HEK293T (cell line): ENCODE results near the gene USHBP1.

Experiments
- CTCF ChIA-PET: fragments of 350-600 bp; formaldehyde crosslinking; extraction: SDS; loops from one replicate; lab custom pipeline; 2021; ENCODE audit warnings: antibody characterized with exemption, inconsistent platforms; lab: Yijun Ruan, JAX
- POLR2A ChIA-PET: fragments of 350-600 bp; formaldehyde crosslinking; extraction: SDS; loops from one replicate; lab custom pipeline; 2020; ENCODE audit warnings: antibody characterized with exemption, inconsistent platforms; lab: Yijun Ruan, JAX
- DNase-seq: peaks from one replicate; pipeline ENCODE4 v3.0.0; 2012; ENCODE audit warnings: mixed read lengths; ENCODE audit errors: extremely low spot score
- ARNT ChIP-seq: fragments of 450-650 bp; IDR thresholded peaks from 2 replicates; pipeline ENCODE4 v1.6.1; 2017; ENCODE audit warnings: mild to moderate bottlenecking
- BHLHE40 ChIP-seq: fragments of 450-650 bp; IDR thresholded peaks from 2 replicates; pipeline ENCODE4 v1.6.1; 2016; ENCODE audit warnings: mild to moderate bottlenecking, moderate library complexity, borderline replicate concordance
- CTBP1 ChIP-seq: fragments of 450-650 bp; IDR thresholded peaks from 2 replicates; pipeline ENCODE4 v1.6.1; 2016; ENCODE audit warnings: borderline replicate concordance
- ELF4 ChIP-seq: fragments of 450-650 bp; IDR thresholded peaks from 2 replicates; pipeline ENCODE4 v1.6.1; 2017; ENCODE audit warnings: antibody characterized with exemption
- FOXA1 ChIP-seq: fragments of 450-650 bp; IDR thresholded peaks from 2 replicates; pipeline ENCODE4 v1.6.1; 2016; ENCODE audit warnings: mild to moderate bottlenecking
- FOXK2 ChIP-seq: fragments of 450-650 bp; IDR thresholded peaks from 2 replicates; pipeline ENCODE4 v1.6.1; 2016; ENCODE audit warnings: mild to moderate bottlenecking
- FOXM1 ChIP-seq: fragments of 450-650 bp; IDR thresholded peaks from 2 replicates; pipeline ENCODE4 v1.6.1; 2017; ENCODE audit warnings: mild to moderate bottlenecking, borderline replicate concordance
- HDGF ChIP-seq: fragments of 450-650 bp; IDR thresholded peaks from 2 replicates; pipeline ENCODE4 v1.6.1; 2017; ENCODE audit warnings: antibody characterized with exemption, borderline replicate concordance
- L3MBTL2 ChIP-seq: fragments of 450-650 bp; conservative IDR thresholded peaks from 2 replicates; pipeline ENCODE4 v1.6.1; 2016; ENCODE audit warnings: mild to moderate bottlenecking
- LEF1 ChIP-seq: fragments of 450-650 bp; IDR thresholded peaks from 2 replicates; pipeline ENCODE4 v1.6.1; 2017; ENCODE audit warnings: mild to moderate bottlenecking, borderline replicate concordance
- SP1 ChIP-seq: fragments of 450-650 bp; IDR thresholded peaks from 2 replicates; pipeline ENCODE4 v1.6.1; 2017
- SUZ12 ChIP-seq: fragments of 450-650 bp; IDR thresholded peaks from 2 replicates; pipeline ENCODE4 v1.6.1; 2016; ENCODE audit warnings: mild to moderate bottlenecking
- TARDBP ChIP-seq: fragments of 450-650 bp; IDR thresholded peaks from 2 replicates; pipeline ENCODE4 v1.6.1; 2016
- ZNF384 ChIP-seq: fragments of 450-650 bp; IDR thresholded peaks from 2 replicates; pipeline ENCODE4 v1.6.1; 2016
- TF ChIP-seq, protein P1 (sequence below): fragments of 450-650 bp; IDR thresholded peaks from 2 replicates; pipeline ENCODE4 v1.6.1; 2016

Gene USHBP1

GRCh38 chr19:17309965-17310461, 45.5 kb upstream of the USHBP1 start:
- DNase-seq = no peak
- CTCF ChIA-PET = no interaction called here
- no peak for TF ChIP-seq LEF1
- no peak for TF ChIP-seq ARNT
- no peak for TF ChIP-seq CTBP1
- TF ChIP-seq FOXA1 = no peak
- no peak for TF ChIP-seq L3MBTL2
- no peak for TF ChIP-seq TARDBP
- TF ChIP-seq ELF4 = no peak
- TF ChIP-seq FOXM1 = no peak
- no peak for TF ChIP-seq SUZ12
- TF ChIP-seq BHLHE40 = no peak
- TF ChIP-seq HDGF = no peak
- POLR2A ChIA-PET = interaction anchor here (0.9 to 6.2 kb wide), 6 partner anchors 8 to 43 kb away, joined by 3 to 107 read pairs (median 6); partner anchors contain the start of genes ANO8, BABAM1 and GTPBP3

DNA sequence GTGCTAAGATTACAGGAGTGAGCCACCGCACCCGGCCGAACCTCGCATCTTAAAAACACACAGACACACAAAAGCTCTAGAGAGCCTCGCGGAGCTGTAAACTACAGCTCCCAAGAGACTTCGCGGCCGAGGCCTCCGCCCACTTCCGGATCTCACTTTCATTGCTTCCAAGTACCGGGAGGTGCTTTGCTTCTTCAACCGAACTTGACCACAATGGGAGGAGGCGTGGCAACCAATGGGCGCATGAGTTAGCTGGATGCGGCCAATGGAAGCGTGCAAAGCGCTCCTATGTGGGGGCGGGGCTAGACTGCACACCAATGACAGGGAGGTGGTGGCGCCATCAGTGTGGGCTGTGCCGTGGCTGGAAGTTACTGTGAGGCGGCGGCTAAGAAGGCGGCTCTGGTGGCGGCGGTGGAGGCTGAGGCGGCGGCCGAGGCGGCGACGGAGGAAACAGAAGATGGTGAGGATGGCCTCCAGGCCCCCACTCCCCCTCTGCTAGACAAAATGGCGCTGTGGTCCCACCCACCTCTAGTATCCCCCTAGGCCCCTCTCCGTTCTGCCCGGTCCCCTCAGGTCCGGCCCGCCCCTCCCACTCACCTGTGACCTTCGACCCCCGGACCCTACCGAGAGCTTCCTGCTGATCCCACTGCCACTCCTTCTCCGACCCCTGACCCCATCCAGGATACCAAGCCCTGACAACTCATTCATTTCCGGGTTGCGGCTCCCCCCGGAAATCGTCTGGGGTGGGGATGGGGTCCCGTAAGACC, 44.8 kb upstream of the USHBP1 start, which contains the start of gene DDA1:
DDA1 (plus strand) TSS at position 366 of the 767 bp plus-strand sequence; CDS start at position 458, 92 bp downstream.
- POLR2A ChIA-PET = interaction anchor here (0.7 to 6.2 kb wide), 17 partner anchors 8 to 110 kb away, joined by 3 to 107 read pairs (median 4); partner anchors contain the start of genes ANO8, BABAM1, GTPBP3 and MVB12A
- CTCF ChIA-PET = no interaction called here

DNA sequence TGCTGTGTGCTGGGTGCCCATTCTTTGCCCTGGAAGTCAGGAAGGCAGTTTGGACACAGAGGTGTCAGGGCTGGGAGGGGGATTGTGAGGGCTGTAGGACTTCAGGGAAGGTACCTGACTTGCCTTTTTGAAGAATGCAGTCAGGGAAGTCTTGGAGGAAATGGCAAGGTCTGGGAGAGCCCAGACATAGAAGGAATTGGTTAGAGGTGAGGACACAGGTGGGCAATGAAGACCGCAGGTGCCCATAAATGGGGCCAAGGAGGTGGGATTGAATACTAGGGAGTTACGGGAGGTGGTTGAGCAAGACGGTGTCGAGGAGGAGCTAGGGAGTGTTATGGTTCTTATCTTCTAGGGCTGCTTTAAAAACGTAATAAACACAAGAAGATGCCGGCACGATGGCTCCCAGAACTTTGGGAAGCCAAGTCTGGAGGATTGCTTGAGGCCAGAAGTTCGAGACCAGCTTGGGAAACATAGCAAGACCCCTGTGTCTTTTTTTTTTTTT, 43.4 kb upstream of the USHBP1 start:
- ChIA-PET CTCF (interaction anchor here (0.8 kb wide), 1 partner anchor 28 kb away, joined by 3 read pairs; no protein-coding TSS in a partner anchor), POLR2A (interaction anchor here (1.0 to 6.2 kb wide), 3 partner anchors 15 to 92 kb away, joined by 3 to 107 read pairs (median 14); partner anchors contain the start of genes ANO8, GTPBP3 and USE1)
- TF ChIP-seq ARNT (no peak), HDGF (no peak), LEF1 (no peak), CTBP1 (no peak), L3MBTL2 (no peak), TARDBP (no peak)
- no peak for DNase-seq

More for the DNA sequence above, 44.8 kb upstream of the USHBP1 start, which contains the start of gene DDA1:
- DNase-seq = peak; percentile 93
- peak; percentile 70 for TF ChIP-seq ELF4
- no peak for TF ChIP-seq FOXM1
- no peak for TF ChIP-seq FOXA1

- TF ChIP-seq L3MBTL2 = 0 out of 2 replicates have a peak, but pooled peaks have one; percentile 2
- no peak for TF ChIP-seq SUZ12
- CTCF ChIA-PET = interaction anchor here (0.6 to 0.9 kb wide), 2 partner anchors 13 to 104 kb away, joined by 3 to 10 read pairs; no protein-coding TSS in a partner anchor
- POLR2A ChIA-PET = interaction anchor here (0.7 to 6.2 kb wide), 4 partner anchors 11 to 101 kb away, joined by 3 to 107 read pairs (median 3); partner anchors contain the start of genes ANO8, GTPBP3 and USE1
- DNase-seq = no peak
Observed at GRCh38 chr19:17306285-17306714, 41.8 kb upstream of the USHBP1 start.

DNA sequence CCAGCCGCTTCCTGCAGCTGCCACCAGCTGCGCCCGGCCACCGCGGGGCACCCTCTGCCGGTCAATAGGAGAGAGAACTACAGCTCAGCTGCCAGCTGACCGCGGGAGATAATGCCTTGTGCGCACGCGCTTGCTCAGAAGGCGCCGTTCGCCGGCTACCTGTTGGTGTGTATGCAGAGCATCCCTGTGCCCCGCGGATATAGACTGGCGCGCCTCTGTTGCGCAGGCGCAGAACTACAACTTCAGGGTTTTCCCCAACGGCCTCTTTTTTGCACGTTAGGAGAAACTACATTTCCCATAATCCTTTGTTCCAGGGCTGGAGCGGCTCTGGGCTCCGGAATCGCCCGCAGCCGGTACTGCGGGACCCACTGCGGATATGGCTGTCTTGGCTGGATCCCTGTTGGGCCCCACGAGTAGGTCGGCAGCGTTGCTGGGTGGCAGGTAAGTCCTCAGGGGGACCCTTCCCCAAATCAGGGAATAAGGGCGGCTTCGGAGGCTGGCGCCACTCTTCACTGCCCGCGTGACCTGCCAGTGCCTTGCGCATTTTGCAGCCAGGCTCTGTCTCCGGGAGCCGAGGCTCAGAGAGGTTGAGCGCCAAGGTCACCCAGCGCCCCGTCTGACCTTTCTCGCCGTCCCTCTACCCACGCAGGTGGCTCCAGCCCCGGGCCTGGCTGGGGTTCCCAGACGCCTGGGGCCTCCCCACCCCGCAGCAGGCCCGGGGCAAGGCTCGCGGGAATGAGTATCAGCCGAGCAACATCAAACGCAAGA, 41.2 kb upstream of the USHBP1 start, which contains the start of gene MRPL34:
MRPL34 (plus strand) TSS at position 356 of the 768 bp plus-strand sequence; CDS start at position 377, 21 bp downstream.
- DNase-seq = peak; percentile 79

DNA sequence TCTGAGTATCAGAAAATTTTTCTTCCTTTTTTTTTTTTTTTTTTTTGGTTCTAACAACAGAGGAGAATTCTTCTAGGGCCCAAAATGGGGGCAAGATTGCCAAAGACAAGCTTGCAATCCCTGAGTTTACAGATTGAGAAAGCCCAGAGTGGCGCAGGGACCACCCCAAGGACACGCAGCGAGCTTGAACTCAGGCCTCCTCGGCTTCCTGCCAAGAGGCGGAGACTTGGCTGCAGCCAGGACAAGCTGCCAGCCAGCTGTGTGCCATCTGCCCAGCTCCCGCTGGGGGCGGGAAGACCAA, 40.6 kb upstream of the USHBP1 start:
- ChIA-PET CTCF (interaction anchor here (0.6 to 1.8 kb wide), 6 partner anchors 12 to 227 kb away, joined by 3 to 11 read pairs (median 4); partner anchors contain the start of gene BABAM1), POLR2A (interaction anchor here (0.6 to 6.2 kb wide), 9 partner anchors 11 to 231 kb away, joined by 3 to 107 read pairs (median 3); partner anchors contain the start of genes ANO8, BABAM1, GTPBP3 and MVB12A)
- TF ChIP-seq, protein P1, sequence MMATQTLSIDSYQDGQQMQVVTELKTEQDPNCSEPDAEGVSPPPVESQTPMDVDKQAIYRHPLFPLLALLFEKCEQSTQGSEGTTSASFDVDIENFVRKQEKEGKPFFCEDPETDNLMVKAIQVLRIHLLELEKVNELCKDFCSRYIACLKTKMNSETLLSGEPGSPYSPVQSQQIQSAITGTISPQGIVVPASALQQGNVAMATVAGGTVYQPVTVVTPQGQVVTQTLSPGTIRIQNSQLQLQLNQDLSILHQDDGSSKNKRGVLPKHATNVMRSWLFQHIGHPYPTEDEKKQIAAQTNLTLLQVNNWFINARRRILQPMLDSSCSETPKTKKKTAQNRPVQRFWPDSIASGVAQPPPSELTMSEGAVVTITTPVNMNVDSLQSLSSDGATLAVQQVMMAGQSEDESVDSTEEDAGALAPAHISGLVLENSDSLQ = no peak
- TF ChIP-seq L3MBTL2 = no peak
- TF ChIP-seq ARNT = no peak
- no peak for TF ChIP-seq SP1
- no peak for TF ChIP-seq SUZ12
- TF ChIP-seq BHLHE40 = no peak
- TF ChIP-seq ELF4 = no peak
- no peak for TF ChIP-seq FOXA1
- no peak for TF ChIP-seq ZNF384
- no peak for TF ChIP-seq HDGF
- no peak for TF ChIP-seq LEF1
- no peak for TF ChIP-seq FOXM1
- TF ChIP-seq FOXK2 = no peak
- TF ChIP-seq CTBP1 = no peak
- TF ChIP-seq TARDBP = no peak
- DNase-seq = no peak

More for the DNA sequence above, 41.2 kb upstream of the USHBP1 start, which contains the start of gene MRPL34:
- TF ChIP-seq ELF4 (peak; percentile 13; the same call in 1 of the 2 replicates), TARDBP (no peak), LEF1 (no peak), ARNT (no peak), CTBP1 (peak; percentile 68; the same call in 1 of the 2 replicates), SP1 (no peak), L3MBTL2 (peak; percentile 68), FOXA1 (no peak), FOXK2 (no peak), HDGF (no peak)
- TF ChIP-seq, protein P1 = no peak
- ChIA-PET POLR2A (interaction anchor here (0.6 to 6.2 kb wide), 8 partner anchors 11 to 231 kb away, joined by 3 to 107 read pairs (median 4); partner anchors contain the start of genes ANO8, BABAM1, GTPBP3 and OCEL1), CTCF (interaction anchor here (0.6 to 1.8 kb wide), 6 partner anchors 13 to 227 kb away, joined by 3 to 11 read pairs (median 4); partner anchors contain the start of gene BABAM1)
